Measurements from ENCODE around the gene GRHL1. TPM values are rescaled to one million over a fixed set of nuclear protein-coding genes. Genes with fewer than 3 reads are reported as not detected.

Gene GRHL1
- total RNA-seq, 1 experiment from 2014 or later: 0.96 TPM

- intact Hi-C loops (cut with micrococcal nuclease): no loop called here
- no peak overlapping the region for H3K27ac Mint-ChIP-seq (ENCODE audit: low read depth, unreplicated experiment)
- TF ChIP-seq, protein P1, sequence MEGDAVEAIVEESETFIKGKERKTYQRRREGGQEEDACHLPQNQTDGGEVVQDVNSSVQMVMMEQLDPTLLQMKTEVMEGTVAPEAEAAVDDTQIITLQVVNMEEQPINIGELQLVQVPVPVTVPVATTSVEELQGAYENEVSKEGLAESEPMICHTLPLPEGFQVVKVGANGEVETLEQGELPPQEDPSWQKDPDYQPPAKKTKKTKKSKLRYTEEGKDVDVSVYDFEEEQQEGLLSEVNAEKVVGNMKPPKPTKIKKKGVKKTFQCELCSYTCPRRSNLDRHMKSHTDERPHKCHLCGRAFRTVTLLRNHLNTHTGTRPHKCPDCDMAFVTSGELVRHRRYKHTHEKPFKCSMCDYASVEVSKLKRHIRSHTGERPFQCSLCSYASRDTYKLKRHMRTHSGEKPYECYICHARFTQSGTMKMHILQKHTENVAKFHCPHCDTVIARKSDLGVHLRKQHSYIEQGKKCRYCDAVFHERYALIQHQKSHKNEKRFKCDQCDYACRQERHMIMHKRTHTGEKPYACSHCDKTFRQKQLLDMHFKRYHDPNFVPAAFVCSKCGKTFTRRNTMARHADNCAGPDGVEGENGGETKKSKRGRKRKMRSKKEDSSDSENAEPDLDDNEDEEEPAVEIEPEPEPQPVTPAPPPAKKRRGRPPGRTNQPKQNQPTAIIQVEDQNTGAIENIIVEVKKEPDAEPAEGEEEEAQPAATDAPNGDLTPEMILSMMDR (IDR thresholded peaks at IDR 0.05; ENCODE audit: unreplicated experiment): no peak
- H3K9me3 Mint-ChIP-seq (ENCODE audit: unreplicated experiment): no peaks in the 10 kb centered on the region
- DNase-seq (ENCODE audit: unreplicated experiment): no peak
- no TSS peak for BruUV-seq (replicated peaks)
- H3K4me3 Mint-ChIP-seq (ENCODE audit: unreplicated experiment): no peak overlapping the region
- no peaks in the 10 kb centered on the region for H3K27me3 Mint-ChIP-seq (ENCODE audit: insufficient read depth, unreplicated experiment)
- no peaks in the 10 kb centered on the region for H3K36me3 Mint-ChIP-seq (ENCODE audit: insufficient read depth, unreplicated experiment)
- H3K4me1 Mint-ChIP-seq (ENCODE audit: insufficient read depth, unreplicated experiment): peaks cover 10% of the 10 kb centered on the region
- ChIA-PET POLR2A (no interaction called here), CTCF (interaction anchor here (1.6 to 2.6 kb wide), 2 partner anchors 13 to 38 kb away, joined by 4 to 8 read pairs; no protein-coding TSS in a partner anchor)
Observed at GRCh38 chr2:10022445-10022844, 71.0 kb downstream of the GRHL1 start.

DNA sequence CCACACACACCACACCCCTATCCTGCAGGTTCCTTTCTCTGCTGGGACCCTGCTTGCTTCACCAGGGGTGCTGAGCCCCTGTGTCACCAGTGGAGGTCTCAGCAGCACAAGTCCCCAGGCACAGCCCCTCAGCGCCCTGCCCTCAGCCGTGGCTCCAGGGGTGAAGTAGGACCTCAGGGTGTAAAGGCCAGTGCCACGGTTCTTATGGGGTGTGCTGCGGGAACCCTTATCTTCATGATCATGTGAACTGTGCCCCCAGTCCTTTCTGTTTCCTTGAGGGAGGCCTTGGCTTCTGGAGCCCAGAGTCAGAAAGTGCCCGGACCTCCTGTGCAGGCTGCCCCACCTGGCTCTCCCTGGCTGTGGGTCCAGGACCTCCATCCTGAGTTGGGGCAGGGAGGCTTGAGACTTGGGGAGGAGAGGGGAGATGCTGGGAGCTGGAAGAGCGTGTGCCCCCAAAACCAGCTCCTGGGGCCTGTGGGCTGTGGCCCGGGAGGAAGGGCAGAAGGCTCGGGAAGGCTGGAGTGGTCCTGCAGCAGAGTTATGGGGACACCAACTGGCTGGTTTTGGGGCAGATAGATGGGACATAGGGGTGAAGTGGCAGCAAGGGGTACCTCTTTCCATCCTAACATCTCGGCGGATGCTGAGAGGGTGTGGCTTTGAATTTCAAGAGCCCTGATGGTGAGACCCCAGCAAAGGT lies 71.6 kb downstream of the GRHL1 start:
- intact Hi-C loops (cut with micrococcal nuclease): no loop called here
- Mint-ChIP-seq H3K36me3 (ENCODE audit: insufficient read depth, unreplicated experiment) (no peaks in the 10 kb centered on the region), H3K4me3 (ENCODE audit: unreplicated experiment) (no peak overlapping the region), H3K27ac (ENCODE audit: low read depth, unreplicated experiment) (no peak overlapping the region), H3K9me3 (ENCODE audit: unreplicated experiment) (no peaks in the 10 kb centered on the region), H3K4me1 (ENCODE audit: insufficient read depth, unreplicated experiment) (peaks cover 10% of the 10 kb centered on the region), H3K27me3 (ENCODE audit: insufficient read depth, unreplicated experiment) (no peaks in the 10 kb centered on the region)
- CTCF ChIA-PET: interaction anchor here (1.3 to 1.6 kb wide), 2 partner anchors 13 to 39 kb away, joined by 3 to 4 read pairs; no protein-coding TSS in a partner anchor
- POLR2A ChIA-PET: no interaction called here
- TF ChIP-seq, protein P1 (IDR thresholded peaks at IDR 0.05; ENCODE audit: unreplicated experiment): no peak
- BruUV-seq (replicated peaks): no TSS peak
- DNase-seq (ENCODE audit: unreplicated experiment): no peak

- no peak for DNase-seq (ENCODE audit: unreplicated experiment)
- intact Hi-C loops (cut with micrococcal nuclease): no loop called here
- no peaks in the 10 kb centered on the region for H3K27me3 Mint-ChIP-seq (ENCODE audit: insufficient read depth, unreplicated experiment)
- BruUV-seq (replicated peaks): no TSS peak
- no peaks in the 10 kb centered on the region for H3K9me3 Mint-ChIP-seq (ENCODE audit: unreplicated experiment)
- ChIA-PET POLR2A (interaction anchor here (0.6 to 0.7 kb wide), 2 partner anchors 231 to 307 kb away, joined by 3 read pairs; no protein-coding TSS in a partner anchor), CTCF (interaction anchor here (1.3 to 2.4 kb wide), 2 partner anchors 43 to 214 kb away, joined by 6 to 9 read pairs; no protein-coding TSS in a partner anchor)
- H3K36me3 Mint-ChIP-seq (ENCODE audit: insufficient read depth, unreplicated experiment): no peaks in the 10 kb centered on the region
- TF ChIP-seq, protein P1 (IDR thresholded peaks at IDR 0.05; ENCODE audit: unreplicated experiment): no peak
- no peaks in the 10 kb centered on the region for H3K4me1 Mint-ChIP-seq (ENCODE audit: insufficient read depth, unreplicated experiment)
- no peak overlapping the region for H3K4me3 Mint-ChIP-seq (ENCODE audit: unreplicated experiment)
- H3K27ac Mint-ChIP-seq (ENCODE audit: low read depth, unreplicated experiment): no peak overlapping the region
Observed at GRCh38 chr2:10026940-10027569, 75.6 kb downstream of the GRHL1 start.

GRCh38 chr2:10027660-10028330 lies 76.3 kb downstream of the GRHL1 start:
- no peaks in the 10 kb centered on the region for H3K27me3 Mint-ChIP-seq (ENCODE audit: insufficient read depth, unreplicated experiment)
- no TSS peak for BruUV-seq (replicated peaks)

More at GRCh38 chr2:10027660-10028330, 76.3 kb downstream of the GRHL1 start:
- Mint-ChIP-seq H3K4me3 (ENCODE audit: unreplicated experiment) (no peak overlapping the region), H3K9me3 (ENCODE audit: unreplicated experiment) (no peaks in the 10 kb centered on the region), H3K36me3 (ENCODE audit: insufficient read depth, unreplicated experiment) (no peaks in the 10 kb centered on the region), H3K27ac (ENCODE audit: low read depth, unreplicated experiment) (no peak overlapping the region), H3K4me1 (ENCODE audit: insufficient read depth, unreplicated experiment) (no peaks in the 10 kb centered on the region)
- no peak for DNase-seq (ENCODE audit: unreplicated experiment)
- CTCF ChIA-PET: interaction anchor here (0.6 to 2.4 kb wide), 5 partner anchors 15 to 1793 kb away, joined by 3 to 9 read pairs (median 3); no protein-coding TSS in a partner anchor
- TF ChIP-seq, protein P1 (IDR thresholded peaks at IDR 0.05; ENCODE audit: unreplicated experiment): no peak
- POLR2A ChIA-PET: interaction anchor here (0.6 kb wide), 1 partner anchor 231 kb away, joined by 3 read pairs; no protein-coding TSS in a partner anchor
- intact Hi-C loops (cut with micrococcal nuclease): no loop called here
